K562 (cell line): Measurements from ENCODE around the gene SPACA9. TPM values are rescaled to one million over a fixed set of nuclear protein-coding genes. Genes with fewer than 3 reads are reported as not detected.

Experiments used
- ATAC-seq: fragments of 200-7000 bp; cut with Tn5 transposase; 3 replicates; pipeline ENCODE4 v1.9.1; 2020; ENCODE audit warnings: moderate library complexity
- BruUV-seq: library from RNA; stranded (reverse); fragments of 400-500 nt; replicated peaks from 2 replicates; lab custom pipeline; 2021; lab: Mats Ljungman, UMichigan
- CTCF ChIA-PET: fragments of 300-600 bp; formaldehyde crosslinking; extraction: SDS; loops from one replicate; lab custom pipeline; 2021; ENCODE audit warnings: low intra/inter-chr PET ratio; lab: Yijun Ruan, JAX
- POLR2A ChIA-PET: fragments of 300-600, 350-650 bp; sonication (Branson Sonifier 250); formaldehyde crosslinking; extraction: SDS; loops from one replicate; lab custom pipeline; 2021; ENCODE audit warnings: antibody characterized with exemption, inconsistent platforms; lab: Yijun Ruan, JAX
- DNase-seq, 4 experiments: peaks; one replicate each; pipeline versions ENCODE4 v3.0.0 to v3.0.0-alpha.2; 2011 to 2018; ENCODE audit warnings: low spot score in 3 of 4, mixed read lengths in 3 of 4; ENCODE audit errors: extremely low read depth in 1 of 4
- FAIRE-seq: peaks from 2 replicates; lab custom pipeline; 2011; peaks lifted over from hg19 to GRCh38; lab: Jason Lieb, UNC
- H2AFZ ChIP-seq: 2 replicates; pipeline ENCODE4 v1.6.0; 2011; ENCODE audit warnings: low read depth, low read length, control low read depth, inconsistent platforms
- H3K27ac ChIP-seq: fragments of 200-600 bp; 3 replicates; pipeline ENCODE4 v1.8.0; 2011; ENCODE audit warnings: low read depth, mild to moderate bottlenecking, control low read depth, inconsistent platforms, low read length, moderate library complexity, mixed read lengths; ENCODE audit errors: extremely low read depth
- H3K27me3 ChIP-seq, 2 experiments: fragments of 300-600 bp in 1 of 2; 2 replicates in 1 of 2; 3 replicates in 1 of 2; pipeline versions ENCODE4 v1.6.0 to v1.8.0; 2011; ENCODE audit warnings: inconsistent platforms in 2 of 2, low read length in 2 of 2, mild to moderate bottlenecking in 1 of 2, mixed read lengths in 1 of 2, moderate library complexity in 1 of 2; ENCODE audit not compliant: control insufficient read depth in 2 of 2, insufficient read depth in 2 of 2
- H3K36me3 ChIP-seq: fragments of 300-600 bp; 3 replicates; pipeline ENCODE4 v1.8.0; 2011; ENCODE audit warnings: mild to moderate bottlenecking, low read length, inconsistent platforms; ENCODE audit not compliant: control insufficient read depth, insufficient read depth
- H3K4me1 ChIP-seq, 2 experiments: fragments of 200-600 bp in 1 of 2; replicated peaks in 1 of 2; 2 replicates in 1 of 2; 3 replicates in 1 of 2; pipeline versions ENCODE4 v1.5.1 to v1.8.0; 2011; ENCODE audit warnings: inconsistent platforms in 2 of 2, low read length in 2 of 2, mild to moderate bottlenecking in 1 of 2, mixed read lengths in 1 of 2, moderate library complexity in 1 of 2; ENCODE audit not compliant: control insufficient read depth in 2 of 2, insufficient read depth in 2 of 2
- H3K4me2 ChIP-seq: 2 replicates; pipeline ENCODE4 v1.6.1; 2011; ENCODE audit warnings: low read length, control low read depth, inconsistent platforms, mixed read lengths; ENCODE audit not compliant: insufficient read depth
- H3K4me3 ChIP-seq: fragments of 200-600 bp; sonication (generic), shearing (Covaris generic); 2 replicates; pipeline ENCODE4 v1.5.1; 2016; ENCODE audit warnings: control low read depth, inconsistent platforms
- H3K79me2 ChIP-seq: fragments of 200-600 bp; 3 replicates; pipeline ENCODE4 v1.8.0; 2011; ENCODE audit warnings: low read length, inconsistent platforms; ENCODE audit not compliant: control insufficient read depth, insufficient read depth
- H3K9ac ChIP-seq, 2 experiments: 2 replicates each; pipeline versions ENCODE4 v1.6.0 to v1.6.1; 2011; ENCODE audit warnings: low read depth in 2 of 2, low read length in 2 of 2, control low read depth in 1 of 2, inconsistent platforms in 1 of 2, mild to moderate bottlenecking in 1 of 2, mixed read lengths in 1 of 2; ENCODE audit not compliant: insufficient read depth in 1 of 2
- H3K9me1 ChIP-seq: one replicate; pipeline ENCODE4 v1.6.0; 2011; ENCODE audit warnings: inconsistent platforms, mild to moderate bottlenecking, low read length, moderate library complexity; ENCODE audit not compliant: control insufficient read depth, insufficient read depth
- H3K9me3 ChIP-seq: replicated peaks from 2 replicates; pipeline ENCODE4 v1.5.1; 2011; ENCODE audit warnings: low read depth, low read length, inconsistent platforms; ENCODE audit not compliant: control insufficient read depth, insufficient read depth
- H4K20me1 ChIP-seq: replicated peaks from 2 replicates; pipeline ENCODE4 v1.6.1; 2011; ENCODE audit warnings: low read length, inconsistent platforms, mixed read lengths; ENCODE audit not compliant: control insufficient read depth, insufficient read depth
- ETV1 ChIP-seq: fragments of 450-650 bp; conservative IDR thresholded peaks from 2 replicates; pipeline ENCODE4 v1.6.1; 2016; ENCODE audit warnings: missing genetic modification characterization, control low read depth, low read depth, missing compliant biosample characterization
- GABPB2 ChIP-seq: fragments of 250-450 bp; sonication (Bioruptor Pico); conservative IDR thresholded peaks from 2 replicates; pipeline ENCODE4 v1.5.1; 2021; ENCODE audit warnings: mild to moderate bottlenecking
- NRF1 ChIP-seq, 2 experiments: fragments of 450-650 bp; IDR thresholded peaks in 1 of 2; conservative IDR thresholded peaks in 1 of 2; 2 replicates each; pipeline ENCODE4 v1.6.1; 2014; ENCODE audit warnings: mild to moderate bottlenecking in 2 of 2
- SMARCA5 ChIP-seq: fragments of 450-650 bp; IDR thresholded peaks from 2 replicates; pipeline ENCODE4 v1.6.1; 2016
- SNRNP70 ChIP-seq: fragments of 200-400 bp; formaldehyde crosslinking; optimal IDR thresholded peaks from 2 replicates; pipeline ENCODE3; 2017; ENCODE audit warnings: low read depth, low read length
- U2AF2 ChIP-seq: fragments of 200-400 bp; formaldehyde crosslinking; optimal IDR thresholded peaks from 2 replicates; pipeline ENCODE3; 2017; ENCODE audit warnings: low read depth, mild to moderate bottlenecking, low read length
- ZNF165 ChIP-seq: fragments of 250-450 bp; sonication (Bioruptor Pico); IDR thresholded peaks from 2 replicates; pipeline ENCODE4 v1.4.0; 2020; ENCODE audit warnings: borderline replicate concordance
- ZNF324 ChIP-seq: fragments of 250-450 bp; sonication (Bioruptor Pico); IDR thresholded peaks from 2 replicates; pipeline ENCODE4 v1.4.0; 2020; ENCODE audit warnings: mild to moderate bottlenecking
- WGBS: fragments of 100-300 bp; shearing (Covaris generic); methylation state at CpG from one replicate; pipeline ENCODE4 v1.1.6; 2016; ENCODE audit warnings: low coverage, mixed read lengths; ENCODE audit not compliant: insufficient coverage; ENCODE audit errors: missing lambda C conversion rate; 5-methylcytosine and 5-hydroxymethylcytosine counted together
- in situ Hi-C: fragments of 300-500 bp; cut with MboI; formaldehyde crosslinking; loops from 4 replicates; pipeline ENCODE4 v1.15.0; 2018; ENCODE audit warnings: inconsistent platforms, mixed read lengths
- intact Hi-C: fragments of 100-400 bp; cut with micrococcal nuclease; formaldehyde crosslinking; loops from 2 replicates; pipeline ENCODE4 v1.14.2; 2022
- polyA plus RNA-seq, 8 experiments: library from polyadenylated mRNA; depleted of rRNA in 4 of 8; stranded (reverse) in 5 of 8; unstranded in 3 of 8; fragments of >200 nt; fragmentation: Nextera tagmentation in 2 of 8; fragmentation: Illumina TruSeq in 1 of 8; extraction: Ambion mirVana in 2 of 8; extraction: Trizol in 1 of 8; gene quantifications; 2 replicates each; pipeline versions ENCODE4 v1.2.1 to v1.2.3, GENCODE V29; 2011 to 2014; ENCODE audit warnings: inconsistent platforms in 1 of 8, missing spikeins in 1 of 8
- total RNA-seq, 7 experiments: library from RNA; depleted of rRNA in 6 of 7; stranded (reverse); fragments of >200 nt in 6 of 7; fragmentation: Illumina TruSeq in 2 of 7; extraction: Trizol in 2 of 7; gene quantifications; 2 replicates each; pipeline versions ENCODE4 v1.2.1 to v1.2.3, GENCODE V29; 2011 to 2021; ENCODE audit warnings: low replicate concordance in 1 of 7

The SPACA9 gene
- total and polyA plus RNA-seq, 9 of the 15 experiments (the other 6 are each of a cell fraction or from before 2014, with no cell fraction given) = 0.06 to 0.51 (median 0.36) TPM

DNA sequence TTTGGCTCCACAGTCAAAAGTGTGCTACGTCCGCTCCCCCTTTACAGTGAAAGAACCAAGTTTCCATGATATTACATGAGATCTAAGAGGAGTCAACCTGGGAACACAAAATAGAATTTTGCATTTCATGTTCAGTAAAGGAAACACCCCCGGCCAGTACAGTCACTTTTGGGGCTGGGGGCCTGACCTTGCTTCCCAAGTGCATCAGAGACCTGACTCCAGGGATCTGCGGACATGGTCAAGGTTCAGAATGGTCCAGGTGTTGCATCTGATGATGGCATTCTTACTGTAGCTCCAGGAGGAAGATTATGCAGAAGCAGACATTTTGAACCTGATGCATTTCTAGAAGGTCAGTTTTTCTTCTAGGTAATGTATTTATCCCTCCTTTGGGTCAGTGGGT, 40.4 kb upstream of the SPACA9 start:
- Histone ChIP-seq H3K9me1 (no peaks in the 10 kb centered on the region), H3K27ac (no peak overlapping the region), H3K4me3 (no peak overlapping the region), H3K9ac (no peak overlapping the region), H3K27me3 (peaks cover 46 to 67% of the 10 kb centered on the region in 2 experiments), H3K4me2 (no peak overlapping the region), H3K9me3 (no peaks in the 10 kb centered on the region), H4K20me1 (0 out of 2 replicates have a peak, but pooled peaks cover 6% of the 10 kb centered on the region), H3K36me3 (no peaks in the 10 kb centered on the region), H2AFZ (no peak overlapping the region), H3K79me2 (no peaks in the 10 kb centered on the region), H3K4me1 (no peaks in the 10 kb centered on the region; a peak in 1 of 5 replicates)
- ChIA-PET POLR2A (interaction anchor here (0.6 to 1.7 kb wide), 3 partner anchors 10 to 26 kb away, joined by 3 to 8 read pairs (median 4); no protein-coding TSS in a partner anchor), CTCF (interaction anchor here (0.6 kb wide), 1 partner anchor 409 kb away, joined by 7 read pairs; no protein-coding TSS in a partner anchor)
- intact Hi-C loops = loop anchor here (2.0 kb wide), 1 partner anchor 45 kb away; no protein-coding TSS in a partner anchor
- no peak for DNase-seq
- TF ChIP-seq ETV1 (no peak), SNRNP70 (no peak), NRF1 (conservative IDR thresholded peaks at IDR 0.05 in 1 of 2, IDR thresholded peaks at IDR 0.05 in 1 of 2) (no peak), GABPB2 (no peak), ZNF165 (CRISPR knock-in tag) (no peak), ZNF324 (CRISPR knock-in tag) (no peak), U2AF2 (no peak), SMARCA5 (no peak)
- in situ Hi-C loops = no loop called here
- BruUV-seq = no TSS peak
- FAIRE-seq = no peak
- no peak for ATAC-seq
- WGBS = 11% methylated on average over 4 of the region's 4 CpGs
